PC-9 (cell line): ENCODE measurements around the gene DUSP10. TPM values are rescaled to one million over a fixed set of nuclear protein-coding genes. Genes with fewer than 3 reads are reported as not detected.

Experiments used
- BruUV-seq: library from RNA; stranded (reverse); fragments of 400-500 nt; replicated peaks from 2 replicates; lab custom pipeline; 2021; lab: Mats Ljungman, UMichigan
- CTCF ChIA-PET: fragments of 300-600 bp; sonication (Branson Sonifier 250); formaldehyde crosslinking; loops from one replicate; lab custom pipeline; 2022; ENCODE audit warnings: antibody characterized with exemption; lab: Charles Lee
- POLR2A ChIA-PET: fragments of 300-600 bp; sonication (Branson Sonifier 250); formaldehyde crosslinking; loops from one replicate; lab custom pipeline; 2022; ENCODE audit warnings: antibody characterized with exemption; ENCODE audit not compliant: unreplicated experiment; lab: Charles Lee
- DNase-seq, 2 experiments: peaks; one replicate each; pipeline versions ENCODE4 v3.0.0 to v3.0.0-alpha.2; 2015 to 2022; ENCODE audit warnings: mixed read lengths in 1 of 2
- H2AFZ ChIP-seq: fragments of 200-600 bp; sonication (generic); 2 replicates; pipeline ENCODE4 v1.8.1; 2017; ENCODE audit warnings: antibody characterized with exemption
- H3F3A ChIP-seq: fragments of 200-600 bp; sonication (generic); 2 replicates; pipeline ENCODE4 v1.8.1; 2017; ENCODE audit warnings: antibody characterized with exemption, mild to moderate bottlenecking, low read depth; ENCODE audit not compliant: insufficient read depth
- H3K27ac ChIP-seq: fragments of 200-600 bp; sonication (generic); 2 replicates; pipeline ENCODE4 v1.6.1; 2016; ENCODE audit warnings: mixed run types
- H3K27me3 ChIP-seq: fragments of 200-600 bp; sonication (generic); 2 replicates; pipeline ENCODE4 v1.6.1; 2016; ENCODE audit warnings: low read depth, mixed run types; ENCODE audit not compliant: insufficient read depth
- H3K36me3 ChIP-seq: fragments of 200-600 bp; sonication (generic); 2 replicates; pipeline ENCODE4 v1.6.1; 2016; ENCODE audit warnings: low read depth, mixed run types
- H3K4me1 ChIP-seq: fragments of 200-600 bp; sonication (generic); replicated peaks from 2 replicates; pipeline ENCODE4 v1.6.1; 2016; ENCODE audit warnings: mixed run types; ENCODE audit not compliant: insufficient read depth
- H3K4me2 ChIP-seq: fragments of 200-600 bp; sonication (generic); 2 replicates; pipeline ENCODE4 v1.6.1; 2017; ENCODE audit warnings: mixed run types
- H3K4me3 ChIP-seq: fragments of 200-600 bp; sonication (generic); 2 replicates; pipeline ENCODE4 v1.6.1; 2016; ENCODE audit warnings: mixed run types
- H3K79me2 ChIP-seq: fragments of 200-600 bp; sonication (generic); 2 replicates; pipeline ENCODE4 v1.6.1; 2017; ENCODE audit warnings: low read depth, mixed run types
- H3K9me2 ChIP-seq: fragments of 200-600 bp; sonication (generic); 2 replicates; pipeline ENCODE4 v1.8.1; 2017; ENCODE audit warnings: mild to moderate bottlenecking; ENCODE audit not compliant: insufficient read depth
- H3K9me3 ChIP-seq: fragments of 200-600 bp; sonication (generic); 2 replicates; pipeline ENCODE4 v1.8.1; 2016; ENCODE audit warnings: low read depth; ENCODE audit not compliant: insufficient read depth
- H4K20me1 ChIP-seq: fragments of 200-600 bp; sonication (generic); 2 replicates; pipeline ENCODE4 v1.8.1; 2017; ENCODE audit not compliant: insufficient read depth
- EZH2 ChIP-seq: fragments of 200-600 bp; sonication (generic); IDR thresholded peaks from 2 replicates; pipeline ENCODE4 v1.8.0; 2017; ENCODE audit warnings: antibody characterized with exemption, low read depth
- intact Hi-C: fragments of 100-400 bp; cut with micrococcal nuclease; formaldehyde crosslinking; loops from one replicate; pipeline ENCODE4 v1.10.0; 2022; ENCODE audit not compliant: unreplicated experiment
- total RNA-seq: library from RNA; stranded (reverse); gene quantifications from 2 replicates; pipeline ENCODE4 v1.2.3, GENCODE V29; 2021
- TF ChIP-seq, protein P1 (sequence below): fragments of 200-600 bp; sonication (generic); conservative IDR thresholded peaks from 2 replicates; pipeline ENCODE4 v1.6.1; 2017; ENCODE audit warnings: mixed run types, antibody characterized with exemption, mild to moderate bottlenecking, moderate library complexity

Gene DUSP10
- total RNA-seq, 1 experiment from 2014 or later = 7.0 TPM

GRCh38 chr1:221779771-221780170, 37.9 kb upstream of the DUSP10 start:
- H3K4me3 ChIP-seq = no peak overlapping the region
- H3K36me3 ChIP-seq = no peaks in the 10 kb centered on the region
- H3K27ac ChIP-seq = no peak overlapping the region
- H3K4me1 ChIP-seq = no peaks in the 10 kb centered on the region
- H3K9me3 ChIP-seq = no peaks in the 10 kb centered on the region
- ChIA-PET POLR2A (interaction anchor here (0.6 kb wide), 1 partner anchor 904 kb away, joined by 5 read pairs; no protein-coding TSS in a partner anchor), CTCF (no interaction called here)
- no peaks in the 10 kb centered on the region for H3K79me2 ChIP-seq
- no peak for DNase-seq
- no peaks in the 10 kb centered on the region for H4K20me1 ChIP-seq
- no peak overlapping the region for H3K4me2 ChIP-seq
- no peaks in the 10 kb centered on the region for H3F3A ChIP-seq
- H2AFZ ChIP-seq = no peak overlapping the region
- H3K27me3 ChIP-seq = no peaks in the 10 kb centered on the region
- intact Hi-C loops = no loop called here
- TF ChIP-seq, protein P1, sequence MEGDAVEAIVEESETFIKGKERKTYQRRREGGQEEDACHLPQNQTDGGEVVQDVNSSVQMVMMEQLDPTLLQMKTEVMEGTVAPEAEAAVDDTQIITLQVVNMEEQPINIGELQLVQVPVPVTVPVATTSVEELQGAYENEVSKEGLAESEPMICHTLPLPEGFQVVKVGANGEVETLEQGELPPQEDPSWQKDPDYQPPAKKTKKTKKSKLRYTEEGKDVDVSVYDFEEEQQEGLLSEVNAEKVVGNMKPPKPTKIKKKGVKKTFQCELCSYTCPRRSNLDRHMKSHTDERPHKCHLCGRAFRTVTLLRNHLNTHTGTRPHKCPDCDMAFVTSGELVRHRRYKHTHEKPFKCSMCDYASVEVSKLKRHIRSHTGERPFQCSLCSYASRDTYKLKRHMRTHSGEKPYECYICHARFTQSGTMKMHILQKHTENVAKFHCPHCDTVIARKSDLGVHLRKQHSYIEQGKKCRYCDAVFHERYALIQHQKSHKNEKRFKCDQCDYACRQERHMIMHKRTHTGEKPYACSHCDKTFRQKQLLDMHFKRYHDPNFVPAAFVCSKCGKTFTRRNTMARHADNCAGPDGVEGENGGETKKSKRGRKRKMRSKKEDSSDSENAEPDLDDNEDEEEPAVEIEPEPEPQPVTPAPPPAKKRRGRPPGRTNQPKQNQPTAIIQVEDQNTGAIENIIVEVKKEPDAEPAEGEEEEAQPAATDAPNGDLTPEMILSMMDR = no peak
- no peak for TF ChIP-seq EZH2
- no peaks in the 10 kb centered on the region for H3K9me2 ChIP-seq
- BruUV-seq = no TSS peak

DNA sequence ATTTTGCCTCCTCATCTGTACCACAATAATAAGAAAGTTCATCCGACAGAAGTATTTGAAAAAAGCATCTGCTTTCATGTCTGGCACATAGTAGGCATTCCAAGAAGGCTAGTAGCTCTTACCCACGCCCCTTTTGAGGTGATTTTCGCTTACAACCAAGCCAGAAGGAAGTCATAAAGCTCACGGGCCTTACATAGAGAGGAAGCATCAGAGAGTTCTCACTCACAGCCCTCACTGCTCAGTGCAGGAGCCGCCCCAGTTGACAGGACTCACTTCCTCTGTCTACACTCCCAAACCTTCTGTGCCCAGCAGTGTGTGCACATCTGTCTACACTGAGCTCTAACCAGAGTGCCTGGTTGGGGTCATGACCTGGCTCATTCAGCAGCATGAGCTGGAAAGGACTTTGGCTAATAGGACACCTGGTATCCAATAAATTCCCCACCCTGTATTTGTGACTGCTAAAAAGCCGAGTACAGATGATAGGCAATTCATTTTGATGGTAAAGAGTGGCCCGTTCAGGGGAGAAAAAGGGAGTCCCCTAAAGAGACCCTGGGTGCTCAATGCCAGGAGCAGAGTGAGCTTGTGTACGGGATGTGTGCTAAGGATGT, 36.8 kb upstream of the DUSP10 start:
- DNase-seq = no peak
- H2AFZ ChIP-seq = no peak overlapping the region
- H3K27ac ChIP-seq = no peak overlapping the region
- H4K20me1 ChIP-seq = no peaks in the 10 kb centered on the region
- H3K4me3 ChIP-seq = no peak overlapping the region
- H3K9me2 ChIP-seq = no peaks in the 10 kb centered on the region
- H3K4me1 ChIP-seq = no peaks in the 10 kb centered on the region
- no TSS peak for BruUV-seq
- H3K9me3 ChIP-seq = no peaks in the 10 kb centered on the region
- H3K27me3 ChIP-seq = no peaks in the 10 kb centered on the region
- no peak overlapping the region for H3K4me2 ChIP-seq
- CTCF ChIA-PET = no interaction called here
- no peaks in the 10 kb centered on the region for H3K79me2 ChIP-seq
- no peaks in the 10 kb centered on the region for H3K36me3 ChIP-seq
- POLR2A ChIA-PET = no interaction called here
- intact Hi-C loops = no loop called here
- no peaks in the 10 kb centered on the region for H3F3A ChIP-seq
- TF ChIP-seq EZH2 = no peak
- TF ChIP-seq, protein P1 = no peak

DNA sequence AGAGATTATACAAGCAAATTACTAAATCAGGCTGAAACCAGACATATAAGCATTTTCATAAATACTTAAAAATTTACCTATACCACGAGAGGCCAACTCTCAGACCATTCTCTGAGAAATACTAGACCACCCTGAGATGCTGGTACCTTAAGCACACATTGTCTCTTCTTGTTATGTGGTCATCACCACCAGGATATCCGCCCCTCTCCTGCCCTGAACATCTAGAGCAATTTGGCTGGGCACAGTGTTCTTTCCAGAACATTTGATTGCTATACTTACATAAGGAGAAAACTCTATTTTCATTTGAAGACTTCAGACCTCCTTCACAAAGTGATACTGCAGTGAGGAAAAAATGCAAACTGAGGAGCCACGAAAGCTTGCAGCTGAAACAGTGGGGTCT, 36.2 kb upstream of the DUSP10 start:
- Histone ChIP-seq H3F3A (no peaks in the 10 kb centered on the region), H2AFZ (no peak overlapping the region), H3K27me3 (no peaks in the 10 kb centered on the region), H3K9me2 (no peaks in the 10 kb centered on the region), H4K20me1 (no peaks in the 10 kb centered on the region), H3K4me1 (no peaks in the 10 kb centered on the region), H3K4me3 (no peak overlapping the region), H3K27ac (no peak overlapping the region), H3K36me3 (no peaks in the 10 kb centered on the region), H3K79me2 (no peaks in the 10 kb centered on the region), H3K4me2 (no peak overlapping the region), H3K9me3 (no peaks in the 10 kb centered on the region)
- TF ChIP-seq, protein P1 = no peak
- TF ChIP-seq EZH2 = no peak
- DNase-seq = no peak
- CTCF ChIA-PET = no interaction called here
- POLR2A ChIA-PET = no interaction called here
- intact Hi-C loops = no loop called here
- BruUV-seq = no TSS peak
